ENCODE results near the gene ELMOD1.

Gene ELMOD1

DNA sequence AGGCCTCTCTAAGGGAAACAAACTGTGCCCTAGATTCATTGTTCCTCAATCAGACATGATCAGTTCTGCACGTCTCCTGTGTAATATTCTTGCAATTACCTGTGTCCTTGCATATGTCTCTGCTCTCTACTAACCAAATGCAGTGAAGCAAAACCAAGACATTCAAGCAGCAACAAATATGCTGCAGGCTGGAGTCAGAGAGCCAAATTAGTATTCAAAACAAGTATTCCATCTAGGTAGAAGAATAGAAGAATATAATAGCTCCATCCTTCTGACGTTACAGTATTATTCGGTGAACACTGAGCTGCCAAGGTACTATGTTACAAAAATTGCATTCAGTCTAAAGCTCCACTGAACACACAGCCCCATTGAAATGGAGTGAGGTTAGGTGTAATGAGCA is 69.1 kb downstream of the ELMOD1 start:
- H3K4me3 ChIP-seq (ENCODE audit: low read depth, low read length): no peak overlapping the region
- TF ChIP-seq SP3 (tag by site-specific recombination; IDR thresholded peaks at IDR 0.05) (no peak), ZNF239 (tag by site-specific recombination; IDR thresholded peaks at IDR 0.05) (no peak)
- POLR2A ChIA-PET: no interaction called here
- no peaks in the 10 kb centered on the region for H3K4me1 ChIP-seq (ENCODE audit: control insufficient read depth, insufficient read depth, low read length)
- H3K36me3 ChIP-seq (ENCODE audit: control insufficient read depth in 2 of 2, insufficient read depth in 1 of 2, low read length in 2 of 2): no peaks in the 10 kb centered on the region
- H3K27ac ChIP-seq (ENCODE audit: extremely low read depth, low read depth, low read length): no peak overlapping the region
- CTCF ChIA-PET: interaction anchor here (0.7 kb wide), 1 partner anchor 36 kb away, joined by 3 read pairs; no protein-coding TSS in a partner anchor
- no peaks in the 10 kb centered on the region for H3K9me3 ChIP-seq (ENCODE audit: control insufficient read depth, insufficient read depth, low read depth, low read length)

GRCh38 chr11:107661656-107662055 is 70.7 kb downstream of the ELMOD1 start:
- CTCF ChIA-PET: interaction anchor here (0.6 kb wide), 1 partner anchor 22 kb away, joined by 3 read pairs; no protein-coding TSS in a partner anchor

More at GRCh38 chr11:107661656-107662055, 70.7 kb downstream of the ELMOD1 start:
- no peak for TF ChIP-seq YY1 (tag by site-specific recombination; IDR thresholded peaks at IDR 0.05)
- TF ChIP-seq, protein P1, sequence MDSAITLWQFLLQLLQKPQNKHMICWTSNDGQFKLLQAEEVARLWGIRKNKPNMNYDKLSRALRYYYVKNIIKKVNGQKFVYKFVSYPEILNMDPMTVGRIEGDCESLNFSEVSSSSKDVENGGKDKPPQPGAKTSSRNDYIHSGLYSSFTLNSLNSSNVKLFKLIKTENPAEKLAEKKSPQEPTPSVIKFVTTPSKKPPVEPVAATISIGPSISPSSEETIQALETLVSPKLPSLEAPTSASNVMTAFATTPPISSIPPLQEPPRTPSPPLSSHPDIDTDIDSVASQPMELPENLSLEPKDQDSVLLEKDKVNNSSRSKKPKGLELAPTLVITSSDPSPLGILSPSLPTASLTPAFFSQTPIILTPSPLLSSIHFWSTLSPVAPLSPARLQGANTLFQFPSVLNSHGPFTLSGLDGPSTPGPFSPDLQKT (IDR thresholded peaks at IDR 0.05; ENCODE audit: borderline replicate concordance, low read depth, low read length): no peak
- TF ChIP-seq ZNF280C (tag by site-specific recombination; IDR thresholded peaks at IDR 0.05): no peak
- TF ChIP-seq ZNF501 (tag by site-specific recombination; IDR thresholded peaks at IDR 0.05): no peak
- no peak for TF ChIP-seq ZNF623 (tag by site-specific recombination; IDR thresholded peaks at IDR 0.05)
- TF ChIP-seq ZNF529 (tag by site-specific recombination; IDR thresholded peaks at IDR 0.05; ENCODE audit: insufficient replicate concordance): no peak
- TF ChIP-seq ZNF544 (tag by site-specific recombination; IDR thresholded peaks at IDR 0.05): no peak
- no peak for TF ChIP-seq ZNF48 (tag by site-specific recombination; IDR thresholded peaks at IDR 0.05)
- no peak for TF ChIP-seq ZNF701 (tag by site-specific recombination; IDR thresholded peaks at IDR 0.05)
- TF ChIP-seq BCL6B (tag by site-specific recombination; IDR thresholded peaks at IDR 0.05): no peak
- no peak for TF ChIP-seq ZNF175 (tag by site-specific recombination; IDR thresholded peaks at IDR 0.05)
- no peak for TF ChIP-seq ZNF596 (tag by site-specific recombination; IDR thresholded peaks at IDR 0.05)
- no peak for TF ChIP-seq KLF7 (tag by site-specific recombination; IDR thresholded peaks at IDR 0.05; ENCODE audit: borderline replicate concordance)
- TF ChIP-seq KLF8 (tag by site-specific recombination; IDR thresholded peaks at IDR 0.05): no peak
- TF ChIP-seq ZNF354C (tag by site-specific recombination; IDR thresholded peaks at IDR 0.05; ENCODE audit: borderline replicate concordance, low read depth): no peak
- TF ChIP-seq, protein P2, sequence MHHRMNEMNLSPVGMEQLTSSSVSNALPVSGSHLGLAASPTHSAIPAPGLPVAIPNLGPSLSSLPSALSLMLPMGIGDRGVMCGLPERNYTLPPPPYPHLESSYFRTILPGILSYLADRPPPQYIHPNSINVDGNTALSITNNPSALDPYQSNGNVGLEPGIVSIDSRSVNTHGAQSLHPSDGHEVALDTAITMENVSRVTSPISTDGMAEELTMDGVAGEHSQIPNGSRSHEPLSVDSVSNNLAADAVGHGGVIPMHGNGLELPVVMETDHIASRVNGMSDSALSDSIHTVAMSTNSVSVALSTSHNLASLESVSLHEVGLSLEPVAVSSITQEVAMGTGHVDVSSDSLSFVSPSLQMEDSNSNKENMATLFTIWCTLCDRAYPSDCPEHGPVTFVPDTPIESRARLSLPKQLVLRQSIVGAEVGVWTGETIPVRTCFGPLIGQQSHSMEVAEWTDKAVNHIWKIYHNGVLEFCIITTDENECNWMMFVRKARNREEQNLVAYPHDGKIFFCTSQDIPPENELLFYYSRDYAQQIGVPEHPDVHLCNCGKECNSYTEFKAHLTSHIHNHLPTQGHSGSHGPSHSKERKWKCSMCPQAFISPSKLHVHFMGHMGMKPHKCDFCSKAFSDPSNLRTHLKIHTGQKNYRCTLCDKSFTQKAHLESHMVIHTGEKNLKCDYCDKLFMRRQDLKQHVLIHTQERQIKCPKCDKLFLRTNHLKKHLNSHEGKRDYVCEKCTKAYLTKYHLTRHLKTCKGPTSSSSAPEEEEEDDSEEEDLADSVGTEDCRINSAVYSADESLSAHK (tag by site-specific recombination; IDR thresholded peaks at IDR 0.05): no peak
- TF ChIP-seq CTCF (tag by site-specific recombination; IDR thresholded peaks at IDR 0.05): no peak
- Histone ChIP-seq H3K4me3 (ENCODE audit: low read depth, low read length) (no peak overlapping the region), H3K4me1 (ENCODE audit: control insufficient read depth, insufficient read depth, low read length) (no peaks in the 10 kb centered on the region), H3K9me3 (ENCODE audit: control insufficient read depth, insufficient read depth, low read depth, low read length) (no peaks in the 10 kb centered on the region), H3K36me3 (ENCODE audit: control insufficient read depth in 2 of 2, insufficient read depth in 1 of 2, low read length in 2 of 2) (no peaks in the 10 kb centered on the region), H3K27ac (ENCODE audit: extremely low read depth, low read depth, low read length) (no peak overlapping the region)
- POLR2A ChIA-PET: no interaction called here
